ENCODE data around the gene SAMD4A.

The SAMD4A gene

DNA sequence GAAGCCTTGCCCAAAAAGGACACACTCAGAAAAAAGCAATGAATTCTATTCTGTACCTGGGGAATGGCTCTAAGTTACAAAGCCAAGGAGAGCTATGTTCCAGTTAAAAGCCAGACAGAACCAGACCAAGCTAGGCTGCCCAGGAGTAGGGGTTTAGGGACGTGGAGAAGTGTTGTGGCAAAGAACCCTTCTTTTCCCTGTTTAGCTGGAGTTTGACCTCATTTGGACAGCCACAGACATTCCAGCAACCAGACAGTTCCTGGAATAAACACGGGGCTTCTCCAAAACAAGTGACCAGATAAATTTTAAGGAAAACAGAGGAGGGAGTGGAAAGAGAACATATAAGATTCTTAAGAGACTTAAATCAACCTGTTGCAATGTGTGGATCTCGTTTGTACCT lies 273.4 kb downstream of the SAMD4A start:
- TF ChIP-seq YY1 (IDR thresholded peaks at IDR 0.05; ENCODE audit: insufficient read depth, insufficient read length), result no peak
- TF ChIP-seq ZNF274 (IDR thresholded peaks at IDR 0.05; ENCODE audit: low read depth, low read length), result no peak
- TF ChIP-seq SUZ12 (IDR thresholded peaks at IDR 0.05; ENCODE audit: extremely low read depth, insufficient read depth, insufficient read length), result no peak

DNA sequence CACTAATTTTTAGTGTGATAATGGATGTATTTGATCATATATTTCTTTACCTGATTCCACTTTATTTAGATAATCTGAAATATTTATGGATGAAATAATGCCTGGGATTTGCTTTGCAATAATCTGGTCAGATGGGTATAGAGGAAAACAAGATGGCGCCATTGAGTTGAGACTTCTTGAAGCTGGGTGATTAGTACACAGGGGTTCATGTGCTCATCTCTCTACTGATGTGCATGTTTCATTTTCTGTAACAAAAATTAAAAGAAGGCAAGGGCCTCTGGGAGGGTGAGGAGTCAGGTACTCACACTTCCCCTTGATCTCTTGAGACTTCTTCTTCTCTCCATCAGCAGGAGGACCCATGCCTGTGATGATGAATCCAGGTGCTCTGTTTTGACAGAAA lies 273.9 kb downstream of the SAMD4A start:
- TF ChIP-seq SUZ12 (IDR thresholded peaks at IDR 0.05; ENCODE audit: extremely low read depth, insufficient read depth, insufficient read length) (no peak), YY1 (IDR thresholded peaks at IDR 0.05; ENCODE audit: insufficient read depth, insufficient read length) (no peak), ZNF274 (IDR thresholded peaks at IDR 0.05; ENCODE audit: low read depth, low read length) (no peak)
- no peak overlapping the region for H3K9ac ChIP-seq (ENCODE audit: insufficient read length, low read depth)
- H3K4me3 ChIP-seq (ENCODE audit: insufficient read length, low read depth), result no peak overlapping the region
- no peaks in the 10 kb centered on the region for H3K36me3 ChIP-seq (ENCODE audit: insufficient read depth, insufficient read length, low read length)
- no peaks in the 10 kb centered on the region for H3K27me3 ChIP-seq (ENCODE audit: insufficient read depth, insufficient read length)
- H3K4me1 ChIP-seq (ENCODE audit: insufficient read depth, insufficient read length), result no peaks in the 10 kb centered on the region
- H3K9me3 ChIP-seq (ENCODE audit: insufficient read depth, low read length), result no peaks in the 10 kb centered on the region
- no peak for DNase-seq (ENCODE audit: low read depth, low spot score)

More for the DNA sequence above, 273.4 kb downstream of the SAMD4A start:
- H3K36me3 ChIP-seq (ENCODE audit: insufficient read depth, insufficient read length, low read length), result no peaks in the 10 kb centered on the region
- no peaks in the 10 kb centered on the region for H3K4me1 ChIP-seq (ENCODE audit: insufficient read depth, insufficient read length)
- H3K27me3 ChIP-seq (ENCODE audit: insufficient read depth, insufficient read length), result no peaks in the 10 kb centered on the region
- no peak overlapping the region for H3K9ac ChIP-seq (ENCODE audit: insufficient read length, low read depth)
- DNase-seq (ENCODE audit: low read depth, low spot score), result no peak
- H3K9me3 ChIP-seq (ENCODE audit: insufficient read depth, low read length), result no peaks in the 10 kb centered on the region
- no peak overlapping the region for H3K4me3 ChIP-seq (ENCODE audit: insufficient read length, low read depth)
